Stomach (tissue), 9 donors: ENCODE data around the gene UHRF1. TPM values are rescaled to one million over a fixed set of nuclear protein-coding genes. Genes with fewer than 3 reads are reported as not detected.

Experiments
- DNase-seq, 2 donors: peaks; one replicate each; pipeline versions ENCODE4 v3.0.0 to v3.0.0-alpha.2; 2013 to 2019
- H3K27ac ChIP-seq, 5 donors: fragments of 200-600 bp in 4 of 5; sonication (generic) in 4 of 5; one replicate each; pipeline ENCODE4 v1.5.1; 2013 to 2019; ENCODE audit warnings: mild to moderate bottlenecking in 1 of 5, moderate library complexity in 1 of 5
- H3K27me3 ChIP-seq, 3 donors: fragments of 200-600 bp; sonication (generic); one replicate each; pipeline ENCODE4 v1.5.1; 2017 to 2019; ENCODE audit warnings: mixed run types in 1 of 3
- H3K36me3 ChIP-seq, 4 donors: fragments of 200-600 bp; sonication (generic); 1 replicate in 3 of 4; 2 replicates in 1 of 4; pipeline ENCODE4 v1.5.1; 2016 to 2019
- H3K4me1 ChIP-seq, 4 donors: fragments of 200-600 bp; sonication (generic); one replicate each; pipeline ENCODE4 v1.5.1; 2016 to 2019
- H3K4me3 ChIP-seq, 4 donors: fragments of 200-600 bp; sonication (generic) in 3 of 4; one replicate each; pipeline ENCODE4 v1.5.1; 2016 to 2019; ENCODE audit warnings: mild to moderate bottlenecking in 1 of 4
- H3K9me3 ChIP-seq, 4 donors: fragments of 200-600 bp; sonication (generic); one replicate each; pipeline ENCODE4 v1.5.1; 2016 to 2019
- CTCF ChIP-seq, 7 experiments: fragments of 450-650 bp in 4 of 7; fragments of 200-600 bp in 3 of 7; sonication (generic) in 3 of 7; IDR thresholded peaks; one replicate each; pipeline ENCODE4 v1.5.1; 2016 to 2019; ENCODE audit warnings: antibody characterized with exemption in 7 of 7, control low read depth in 2 of 7, mild to moderate bottlenecking in 1 of 7
- EP300 ChIP-seq: sonication (generic); formaldehyde crosslinking; IDR thresholded peaks from one replicate; pipeline ENCODE4 v1.6.1; 2017; ENCODE audit warnings: antibody characterized with exemption
- POLR2A ChIP-seq, 4 donors: fragments of 450-650 bp; IDR thresholded peaks; one replicate each; pipeline ENCODE4 v1.6.1; 2016; ENCODE audit warnings: antibody characterized with exemption in 4 of 4, control low read depth in 2 of 4, mild to moderate bottlenecking in 1 of 4, moderate library complexity in 1 of 4
- POLR2AphosphoS5 ChIP-seq, 3 donors: sonication (generic); formaldehyde crosslinking; IDR thresholded peaks; one replicate each; pipeline ENCODE4 v1.6.1; 2016; ENCODE audit warnings: antibody characterized with exemption in 3 of 3
- WGBS, 5 donors: extraction: QIAGEN DNeasy Blood & Tissue Kit in 3 of 5; methylation state at CpG; one replicate each; pipeline versions ENCODE4 v1.1.5 to v1.1.7; 2013 to 2018; 5-methylcytosine and 5-hydroxymethylcytosine counted together
- intact Hi-C: fragments of 100-400 bp; cut with DNase I; formaldehyde crosslinking; loops from one replicate; pipeline ENCODE4 v1.15.1; 2023; ENCODE audit warnings: low total_unique reads
- polyA plus RNA-seq, 3 donors: library from polyadenylated mRNA; stranded (reverse); fragments of 200-250 nt; gene quantifications; one replicate each; pipeline ENCODE4 v1.2.3, GENCODE V29; 2013
- total RNA-seq, 5 donors: library from RNA; depleted of rRNA; stranded (reverse); fragments of >200 nt; gene quantifications; one replicate each; pipeline versions ENCODE4 v1.1.0 to v1.2.3, GENCODE V29; 2014 to 2016
- donor health status: healthy with polysubstance abuse.
- donor health status: Bipolar disorder and iron deficiency.
- donor health status: healthy.

Gene UHRF1
- total and polyA plus RNA-seq, 8 donors: 0.58 to 20.5 (median 4.1) TPM

- H3K27ac ChIP-seq: peak overlapping the region; percentile 14 to 84 (median 75)
- TF ChIP-seq POLR2A (IDR thresholded peaks at IDR 0.05) (no peak), POLR2AphosphoS5 (IDR thresholded peaks at IDR 0.05) (no peak), EP300 (no peak), CTCF (IDR thresholded peaks at IDR 0.05) (no peak)
- WGBS, 5 donors: 3 to 6% (median 3%) methylated on average over 23 to 25 of the region's 25 CpGs
- DNase-seq: peak in 1 of 2 donors; percentile 47
- no peaks in the 10 kb centered on the region for H3K27me3 ChIP-seq
- no peaks in the 10 kb centered on the region for H3K9me3 ChIP-seq
- intact Hi-C loops: no loop called here
- peak overlapping the region; percentile 62 to 74 (median 69) for H3K4me3 ChIP-seq
- H3K4me1 ChIP-seq: peaks cover 36 to 61% (median 51%) of the 10 kb centered on the region in 4 donors
- H3K36me3 ChIP-seq: no peaks in the 10 kb centered on the region
Measured at GRCh38 chr19:4969772-4970531, 60.7 kb downstream of the UHRF1 start.

- 13 to 16% (median 14%) methylated on average over 26 to 31 of the region's 31 CpGs for whole genome bisulfite sequencing, 5 donors
- H3K27ac ChIP-seq: peak overlapping the region; percentile 2 to 84 (median 75)
- peak overlapping the region; percentile 62 to 74 (median 69) for H3K4me3 ChIP-seq
- peaks cover 45 to 70% (median 59%) of the 10 kb centered on the region in 4 donors for H3K4me1 ChIP-seq
- peak; percentile 43 to 46 for DNase-seq
- no peak for TF ChIP-seq POLR2AphosphoS5 (IDR thresholded peaks at IDR 0.05)
- TF ChIP-seq EP300: no peak
- no peak for TF ChIP-seq POLR2A (IDR thresholded peaks at IDR 0.05)
- TF ChIP-seq CTCF (IDR thresholded peaks at IDR 0.05): no peak
- H3K9me3 ChIP-seq: no peaks in the 10 kb centered on the region
- intact Hi-C loops: no loop called here
- H3K27me3 ChIP-seq: no peaks in the 10 kb centered on the region
- no peaks in the 10 kb centered on the region for H3K36me3 ChIP-seq
Measured at GRCh38 chr19:4970558-4971423, 61.5 kb downstream of the UHRF1 start.

GRCh38 chr19:4971424-4971793 is 62.1 kb downstream of the UHRF1 start:
- TF ChIP-seq POLR2AphosphoS5 (IDR thresholded peaks at IDR 0.05): no peak

GRCh38 chr19:4971816-4972495 is 62.7 kb downstream of the UHRF1 start:
- Histone ChIP-seq H3K4me3 (peak overlapping the region in 3 of 4 donors; percentile 62 to 74 (median 67)), H3K36me3 (no peaks in the 10 kb centered on the region), H3K27me3 (no peaks in the 10 kb centered on the region), H3K4me1 (peaks cover 49 to 81% (median 68%) of the 10 kb centered on the region in 4 donors), H3K27ac (peak overlapping the region in 3 of 5 donors; percentile 52 to 84 (median 83)), H3K9me3 (no peaks in the 10 kb centered on the region)
- WGBS, 5 donors: 85 to 92% (median 92%) methylated on average over 15 to 19 of the region's 19 CpGs
- intact Hi-C loops: no loop called here
- no peak for DNase-seq
- TF ChIP-seq POLR2A (IDR thresholded peaks at IDR 0.05): no peak
- TF ChIP-seq CTCF (IDR thresholded peaks at IDR 0.05): no peak
- TF ChIP-seq POLR2AphosphoS5 (IDR thresholded peaks at IDR 0.05): no peak
- no peak for TF ChIP-seq EP300

More at GRCh38 chr19:4971424-4971793, 62.1 kb downstream of the UHRF1 start:
- WGBS, 5 donors: 26 to 36% (median 31%) methylated on average over 10 of the region's 10 CpGs
- no peaks in the 10 kb centered on the region for H3K9me3 ChIP-seq
- peaks cover 46 to 76% (median 64%) of the 10 kb centered on the region in 4 donors for H3K4me1 ChIP-seq
- H3K27ac ChIP-seq: peak overlapping the region in 3 of 5 donors; percentile 63 to 84 (median 83)
- H3K36me3 ChIP-seq: no peaks in the 10 kb centered on the region
- no peaks in the 10 kb centered on the region for H3K27me3 ChIP-seq
- H3K4me3 ChIP-seq: peak overlapping the region; percentile 62 to 74 (median 69)
- intact Hi-C loops: no loop called here
- DNase-seq: peak; percentile 38 to 59
